HG03039 (cell line): ENCODE data around the gene TEDC1.

Source experiments
- ATAC-seq: cut with Tn5 transposase; IDR thresholded peaks from one replicate; pipeline ENCODE4 v1.9.1; 2021; ENCODE audit warnings: mild to moderate bottlenecking, moderate library complexity; ENCODE audit not compliant: unreplicated experiment

Gene TEDC1

DNA sequence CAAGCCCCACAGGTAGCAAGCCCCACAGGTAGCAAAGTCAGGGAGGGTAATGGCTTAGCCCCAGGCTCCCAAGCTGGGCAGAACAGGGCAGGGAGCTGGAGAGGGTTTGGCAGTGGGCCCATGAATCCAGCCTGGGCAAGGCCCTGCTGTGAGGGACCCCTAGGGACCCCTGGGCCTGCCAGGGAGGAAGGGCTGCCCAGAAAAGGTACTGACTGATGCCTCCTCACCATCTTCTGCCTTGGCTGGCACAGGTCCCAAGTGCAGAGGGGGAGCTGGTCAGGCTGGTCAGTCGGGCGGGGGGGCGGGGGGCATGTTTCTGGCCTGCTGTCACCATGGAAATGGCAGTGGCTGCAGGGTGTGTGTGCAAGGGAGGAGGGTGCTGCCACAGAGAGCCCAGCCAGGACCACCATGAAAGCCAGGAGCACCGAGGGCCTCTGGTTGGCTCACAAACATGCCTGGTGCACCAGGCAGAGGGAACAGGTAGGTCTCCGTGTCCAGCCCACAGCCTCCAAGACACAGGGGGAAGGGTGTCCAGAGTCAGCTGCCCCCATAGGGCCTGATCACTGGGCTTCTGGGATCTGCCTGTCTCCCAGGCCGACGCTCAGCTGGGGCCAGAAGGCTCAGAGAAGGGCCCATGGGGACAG is 17.9 kb upstream of the TEDC1 start:
- no peak for ATAC-seq

DNA sequence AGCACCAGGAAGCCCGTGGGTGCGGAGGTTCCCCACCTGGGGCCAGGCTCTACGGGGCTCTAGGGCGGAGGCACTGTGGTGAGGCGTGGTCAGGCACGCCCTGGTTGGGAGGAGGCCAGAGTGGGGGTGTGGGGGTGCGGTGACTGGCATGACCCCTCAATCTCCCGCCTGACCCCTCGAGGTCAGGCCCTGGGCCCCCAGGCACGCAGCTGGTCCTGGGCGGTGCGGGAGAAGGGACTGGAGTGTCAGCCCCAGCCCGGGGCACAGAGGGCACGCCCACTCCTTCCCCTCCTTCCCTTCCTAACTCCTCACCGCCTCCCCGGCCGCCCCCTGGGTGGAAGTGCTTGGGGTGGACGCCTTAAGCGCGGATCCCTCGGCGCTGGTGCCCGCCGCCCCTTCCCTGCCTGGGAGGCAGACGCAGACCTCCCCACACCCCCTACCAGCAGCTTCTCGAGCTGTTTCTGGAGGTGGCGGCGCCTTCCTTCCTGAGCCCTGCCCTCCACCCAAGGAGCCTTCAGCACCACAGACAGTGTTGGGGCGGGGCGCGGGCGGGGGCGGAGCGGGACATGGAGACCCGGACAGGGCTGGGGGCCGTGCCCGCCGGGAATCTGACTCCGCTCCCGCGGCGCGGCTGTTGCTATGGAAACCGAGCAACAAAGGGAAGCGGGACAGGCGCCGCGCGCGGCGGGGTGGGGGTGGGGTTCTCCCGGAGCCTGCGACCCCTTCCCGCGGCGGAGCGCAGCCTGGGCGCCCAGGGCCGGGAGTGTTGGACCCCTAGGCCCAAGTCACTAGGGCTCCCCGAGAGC is 17.2 kb upstream of the TEDC1 start:
- no peak for ATAC-seq

DNA sequence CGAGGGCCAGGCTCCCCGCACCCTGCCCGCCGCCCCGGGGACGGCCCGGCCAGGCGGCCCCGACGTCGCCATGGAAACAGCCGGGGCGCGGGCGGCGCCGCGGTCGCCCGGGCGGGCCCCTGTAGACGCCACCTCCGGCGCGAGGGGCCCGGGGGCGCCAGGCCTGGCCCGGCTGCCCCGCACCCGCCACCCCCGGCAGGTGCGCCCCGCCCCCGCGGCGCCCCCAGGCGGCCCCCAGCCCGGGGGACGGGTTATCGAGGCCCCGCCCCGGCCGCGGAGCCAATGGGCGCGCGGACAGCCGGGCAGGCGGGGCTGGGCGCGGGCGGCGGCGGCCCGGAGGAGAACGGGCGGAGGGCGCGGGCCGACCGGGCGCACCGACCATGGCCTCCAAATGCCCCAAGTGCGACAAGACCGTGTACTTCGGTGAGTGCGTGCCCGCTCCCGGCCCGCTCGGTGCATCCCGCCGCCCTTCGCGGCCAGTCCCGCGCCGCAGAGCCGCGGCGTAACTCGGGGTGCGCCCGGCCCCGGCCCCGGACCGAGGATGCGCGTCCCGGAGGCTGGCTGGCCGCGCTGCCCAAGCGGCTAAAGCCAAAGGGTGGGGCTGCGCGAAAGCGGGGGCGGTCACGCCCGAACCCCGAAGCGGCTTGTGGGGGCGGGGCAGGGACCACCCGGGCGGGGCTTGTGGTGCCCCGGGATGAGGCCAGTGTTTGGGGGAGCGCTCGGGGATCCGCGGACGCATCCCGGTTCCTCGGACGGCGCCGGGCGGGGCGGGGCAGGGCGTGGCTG is 16.4 kb upstream of the TEDC1 start, which contains the start of gene CRIP2:
Gene CRIP2 (plus strand): TSS at position 339 of the 786 bp plus-strand sequence. CDS start 42 bp downstream, at position 381.
- ATAC-seq: no peak

DNA sequence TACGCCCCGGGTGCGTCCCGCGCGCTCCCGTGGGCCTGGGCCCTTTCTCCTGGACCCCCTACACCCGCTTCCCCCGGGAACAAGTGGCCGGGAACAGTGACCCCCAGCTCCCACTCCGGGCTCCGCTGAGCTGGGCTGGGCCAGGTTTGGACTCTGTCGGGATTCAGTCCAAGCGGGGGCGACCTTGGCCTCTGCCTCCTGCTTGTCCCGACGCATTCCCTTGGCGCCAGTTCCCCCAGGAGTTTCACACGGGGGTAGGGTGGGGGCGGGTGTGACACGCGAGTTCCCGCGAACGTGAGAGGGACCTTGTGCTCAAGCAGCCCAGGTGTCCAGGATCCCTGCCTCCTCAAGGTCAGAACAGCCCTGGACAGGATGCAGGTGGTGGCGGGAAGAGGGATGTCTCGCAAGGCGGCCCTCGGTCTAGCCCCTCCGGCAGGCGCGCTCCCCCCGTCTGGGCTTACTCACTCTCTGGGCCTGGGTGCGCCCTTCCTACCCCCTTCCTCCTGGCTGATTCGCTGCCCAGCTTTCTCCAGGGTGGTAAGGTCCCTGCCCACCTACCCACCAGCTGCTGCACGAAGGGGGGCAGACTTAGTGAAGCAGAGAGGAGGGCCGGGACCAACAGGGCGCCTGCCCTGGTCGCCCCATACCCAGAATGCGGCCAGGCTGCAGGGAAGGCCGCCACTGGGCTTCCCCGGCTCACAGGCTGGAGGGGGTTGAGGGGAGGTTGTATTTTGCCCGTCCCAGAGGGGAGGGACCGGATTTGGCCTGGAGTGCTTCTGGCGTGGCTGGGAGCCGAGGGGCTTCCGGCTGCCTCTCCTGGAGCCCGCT is 15.6 kb upstream of the TEDC1 start:
- no peak for ATAC-seq

DNA sequence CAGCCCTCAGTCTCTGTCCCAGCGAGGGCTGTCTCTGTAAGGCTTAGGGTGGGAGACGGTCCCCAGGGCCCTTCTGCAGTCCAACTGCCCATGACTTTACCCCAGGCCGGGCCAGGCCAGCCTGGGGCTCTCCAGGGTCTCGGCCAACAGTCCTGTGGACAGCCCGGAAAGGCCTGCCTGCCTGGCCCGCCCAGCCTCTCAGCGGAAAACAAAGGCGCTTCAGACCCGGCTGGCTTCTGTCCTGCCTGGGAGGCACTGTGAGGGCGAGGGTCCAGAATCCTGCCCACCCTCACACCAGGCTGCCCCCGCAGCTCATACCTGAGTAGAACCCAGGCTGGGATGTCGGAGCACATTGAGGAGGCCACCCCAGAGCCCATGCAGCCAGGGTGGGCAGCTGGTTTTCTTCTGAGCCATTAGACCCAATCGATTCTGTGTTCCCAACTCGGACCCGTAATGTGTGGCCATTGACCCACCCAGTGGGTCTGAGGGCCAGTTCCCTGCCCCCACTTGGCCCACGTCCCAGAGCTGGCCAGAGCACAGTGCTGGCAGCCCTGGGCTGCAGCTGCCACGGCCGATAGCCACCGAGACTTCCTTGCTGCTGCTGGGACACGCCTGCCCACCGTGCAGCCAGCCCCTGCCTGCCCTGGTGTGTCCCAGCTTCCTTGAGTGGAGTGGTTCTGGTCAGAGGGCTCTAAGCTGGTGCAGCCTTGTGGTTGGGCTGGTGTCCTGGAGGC is 14.8 kb upstream of the TEDC1 start:
- no peak for ATAC-seq

DNA sequence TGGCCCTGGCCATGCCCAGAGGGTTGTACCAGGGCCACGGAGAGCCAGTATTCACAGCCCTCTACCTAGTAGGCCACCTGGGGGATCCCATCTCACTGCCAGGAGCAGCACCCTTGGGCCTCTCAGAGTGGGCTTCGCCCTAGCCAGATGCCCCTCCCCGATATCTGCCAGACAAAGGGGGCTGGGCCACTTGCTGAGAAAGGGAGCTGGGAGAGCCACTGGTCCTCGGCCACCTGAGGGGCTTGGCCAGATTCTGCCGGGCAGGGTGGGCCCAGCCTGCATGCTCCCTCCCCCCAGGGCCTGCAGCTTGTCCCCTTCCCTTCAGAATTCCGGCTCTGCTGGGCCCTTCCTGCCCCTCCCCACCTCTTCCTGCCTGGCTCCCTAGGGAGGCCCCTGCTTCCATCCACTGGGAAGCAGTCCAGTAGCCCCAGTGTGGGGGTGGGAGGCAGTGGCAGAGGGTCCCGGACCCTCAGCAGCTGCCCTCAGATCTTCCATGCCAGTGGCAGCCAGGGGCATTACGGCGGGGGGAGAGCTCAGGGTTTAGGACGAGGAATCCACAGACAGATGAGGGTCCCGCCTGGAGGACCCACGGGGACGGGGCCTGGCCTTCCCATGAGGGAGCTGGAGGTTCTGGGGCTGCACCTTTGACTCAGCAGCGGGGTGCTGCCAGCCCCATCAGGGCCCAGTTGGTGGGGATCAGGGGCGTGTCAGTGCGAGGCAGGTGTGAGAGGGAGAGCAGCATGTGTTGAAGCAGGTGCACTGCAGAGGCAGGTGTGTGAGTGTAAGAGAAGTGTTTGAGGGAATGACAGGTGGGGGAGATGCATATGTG is 14.0 kb upstream of the TEDC1 start:
- ATAC-seq: no peak

DNA sequence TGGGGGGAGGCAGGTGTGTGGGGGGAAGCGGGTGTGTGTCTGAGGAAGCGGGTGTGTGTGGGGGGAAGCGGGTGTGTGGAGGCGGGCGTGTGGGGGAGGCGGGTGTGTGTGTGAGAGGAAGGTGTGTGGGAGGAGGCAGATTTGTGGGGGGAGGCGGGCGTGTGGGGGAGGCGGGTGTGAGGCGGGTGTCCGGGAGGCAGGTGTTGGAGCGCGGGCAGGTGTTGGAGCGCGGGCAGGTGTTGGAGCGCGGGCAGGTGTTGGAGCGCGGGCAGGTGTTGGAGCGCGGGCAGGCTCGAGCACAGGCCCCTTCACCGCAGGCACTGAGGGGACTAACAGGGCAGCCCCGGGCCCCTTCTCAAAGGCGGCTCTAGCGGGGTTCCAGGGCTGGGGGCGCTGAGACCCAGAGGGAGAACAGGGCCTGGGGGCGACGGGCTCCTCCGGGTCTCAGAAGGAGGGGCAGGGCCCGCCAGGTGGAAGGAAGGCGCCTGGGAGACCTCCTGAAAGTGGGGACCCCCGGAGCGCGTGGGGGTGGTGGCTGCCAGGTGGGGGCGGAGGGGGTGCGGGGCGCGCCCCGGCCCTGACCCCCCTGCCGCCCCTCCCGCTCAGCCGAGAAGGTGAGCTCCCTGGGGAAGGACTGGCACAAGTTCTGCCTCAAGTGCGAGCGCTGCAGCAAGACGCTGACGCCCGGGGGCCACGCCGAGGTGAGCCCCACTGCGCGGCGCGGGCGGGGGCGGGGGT is 13.2 kb upstream of the TEDC1 start:
- ATAC-seq: no peak

DNA sequence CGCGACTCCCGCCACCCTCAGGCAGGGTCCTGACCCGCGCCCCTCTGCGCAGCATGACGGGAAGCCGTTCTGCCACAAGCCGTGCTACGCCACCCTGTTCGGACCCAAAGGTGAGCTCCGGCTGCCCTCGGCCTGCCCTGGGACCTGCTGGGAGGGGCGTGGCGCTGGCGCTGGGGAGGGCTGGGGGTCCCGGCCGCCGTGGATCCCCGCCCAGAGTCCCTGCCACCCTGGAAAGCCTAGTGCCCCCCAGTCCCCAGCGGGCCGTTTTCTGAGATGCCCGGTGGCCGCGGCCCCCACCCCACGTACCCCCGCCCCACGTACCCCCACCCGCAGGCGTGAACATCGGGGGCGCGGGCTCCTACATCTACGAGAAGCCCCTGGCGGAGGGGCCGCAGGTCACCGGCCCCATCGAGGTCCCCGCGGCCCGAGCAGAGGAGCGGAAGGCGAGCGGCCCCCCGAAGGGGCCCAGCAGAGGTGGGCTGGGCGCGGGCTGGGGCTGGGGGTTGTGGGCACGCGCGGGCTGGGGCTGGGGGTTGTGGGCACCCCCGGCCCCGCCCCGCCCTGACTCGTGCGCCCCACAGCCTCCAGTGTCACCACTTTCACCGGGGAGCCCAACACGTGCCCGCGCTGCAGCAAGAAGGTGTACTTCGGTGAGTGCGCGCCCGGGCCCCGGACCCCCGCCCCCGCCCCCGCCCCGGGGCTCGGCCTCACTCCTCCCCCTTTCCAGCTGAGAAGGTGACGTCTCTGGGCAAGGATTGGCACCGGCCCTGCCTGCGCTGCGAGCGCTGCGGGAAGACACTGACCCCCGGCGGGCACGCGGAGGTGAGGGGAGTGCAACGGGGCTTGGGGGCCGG is 12.4 kb upstream of the TEDC1 start:
- no peak for ATAC-seq

DNA sequence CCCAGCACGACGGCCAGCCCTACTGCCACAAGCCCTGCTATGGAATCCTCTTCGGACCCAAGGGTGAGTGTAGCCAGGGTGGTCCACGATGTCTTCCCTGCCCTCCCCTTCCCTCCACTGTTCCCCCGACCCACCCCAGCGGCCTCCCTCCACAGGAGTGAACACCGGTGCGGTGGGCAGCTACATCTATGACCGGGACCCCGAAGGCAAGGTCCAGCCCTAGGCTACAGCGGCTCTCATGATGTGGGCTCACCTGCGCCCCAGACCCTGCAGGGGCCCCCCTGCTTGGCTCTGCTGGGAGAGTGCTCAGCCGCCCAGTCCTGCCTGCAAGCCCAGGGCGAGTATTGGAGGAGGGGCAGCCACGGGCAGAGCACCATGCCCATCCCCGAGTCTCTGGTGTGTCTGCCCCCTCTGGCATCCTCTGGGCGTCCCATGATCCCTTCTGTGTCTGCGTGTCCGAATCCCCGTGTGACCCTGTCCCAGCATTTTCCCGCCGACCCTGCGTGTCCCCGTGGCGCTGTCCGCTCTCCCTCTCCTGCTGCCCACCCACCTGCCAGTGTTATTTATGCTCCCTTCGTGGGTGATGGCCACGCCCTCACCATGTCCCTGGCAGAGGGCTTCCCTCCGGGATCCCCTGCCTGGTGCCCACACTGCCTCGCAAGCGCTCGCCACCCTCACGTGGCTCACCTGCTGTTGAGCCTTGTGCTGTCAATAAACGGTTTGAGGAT is 11.5 kb upstream of the TEDC1 start:
- ATAC-seq: no peak

DNA sequence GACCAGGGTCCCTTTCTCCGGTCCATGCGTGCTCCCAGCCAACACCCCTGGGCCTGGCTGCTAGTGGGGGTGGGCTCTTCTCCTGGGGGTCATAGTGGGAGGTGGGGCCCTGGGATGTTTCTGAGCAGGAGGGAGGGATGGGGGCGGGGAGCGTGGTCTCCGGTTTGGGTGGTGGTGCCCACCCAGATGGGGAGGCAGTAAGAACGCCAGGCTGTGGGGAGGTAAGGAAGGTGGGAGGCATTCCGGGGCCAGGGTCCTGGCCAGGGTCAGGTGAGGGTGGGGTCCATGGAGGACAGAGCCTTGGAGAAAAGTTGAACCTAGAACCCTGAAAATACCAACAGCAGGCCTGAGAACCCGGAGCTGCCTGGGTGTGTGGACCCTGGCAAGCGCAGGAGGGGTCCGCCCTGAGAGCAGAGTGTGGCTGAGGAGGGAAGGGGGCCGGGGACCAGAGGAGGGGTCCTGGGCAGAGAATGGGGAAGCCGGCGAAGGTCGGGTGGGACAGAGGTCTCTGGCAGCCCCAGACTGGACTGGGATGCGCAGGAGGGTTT is 10.8 kb upstream of the TEDC1 start:
- no peak for ATAC-seq

DNA sequence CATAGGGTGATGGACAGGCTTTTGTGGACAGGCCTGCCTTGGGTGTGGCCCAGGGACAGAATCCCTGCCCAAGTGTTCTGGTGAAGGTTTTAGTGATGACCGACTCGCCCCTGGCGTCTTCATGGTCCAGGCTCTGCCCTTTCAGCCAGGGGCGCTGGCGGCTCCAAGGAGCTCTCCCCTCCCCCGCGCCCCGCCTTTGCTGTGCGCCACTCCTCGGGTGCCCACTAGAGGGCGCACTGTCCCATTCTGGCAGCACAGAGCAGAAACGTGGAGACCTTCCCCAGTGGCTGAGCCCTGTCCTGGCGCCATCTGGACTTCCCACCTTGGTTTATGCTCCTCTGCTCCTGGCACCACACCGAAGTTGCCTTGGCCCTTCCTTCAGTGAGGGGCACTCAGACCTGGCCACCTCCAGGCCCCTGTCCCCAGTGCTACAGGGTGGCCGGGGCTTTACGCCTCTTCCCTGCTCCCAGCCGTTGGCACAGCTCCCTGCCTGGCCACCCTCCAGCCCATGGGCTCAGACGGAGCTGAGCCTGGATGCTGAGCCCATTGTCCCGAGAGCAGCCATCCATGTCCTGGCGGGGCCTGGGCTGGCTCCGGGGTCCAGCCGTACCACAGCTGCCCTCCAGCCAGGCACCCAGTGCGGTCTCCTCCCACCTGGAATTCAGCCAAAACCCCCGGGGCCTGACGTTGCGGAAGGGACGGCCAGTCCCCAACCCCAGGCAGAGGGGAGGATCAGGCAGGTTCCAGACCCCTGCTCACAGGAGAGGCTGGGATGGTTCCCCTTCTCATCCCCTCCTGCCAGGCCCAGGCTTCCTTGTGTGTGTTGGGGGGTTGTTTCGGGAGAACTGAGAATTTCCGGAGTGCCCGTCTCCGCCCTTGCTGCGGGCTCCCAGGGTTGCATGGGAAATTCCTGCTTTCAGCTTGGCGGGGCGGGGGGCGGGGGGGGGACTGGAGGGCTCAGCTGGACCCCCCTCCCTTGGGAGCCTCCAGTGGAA is 9.9 kb upstream of the TEDC1 start:
- peak; percentile 47 for ATAC-seq

DNA sequence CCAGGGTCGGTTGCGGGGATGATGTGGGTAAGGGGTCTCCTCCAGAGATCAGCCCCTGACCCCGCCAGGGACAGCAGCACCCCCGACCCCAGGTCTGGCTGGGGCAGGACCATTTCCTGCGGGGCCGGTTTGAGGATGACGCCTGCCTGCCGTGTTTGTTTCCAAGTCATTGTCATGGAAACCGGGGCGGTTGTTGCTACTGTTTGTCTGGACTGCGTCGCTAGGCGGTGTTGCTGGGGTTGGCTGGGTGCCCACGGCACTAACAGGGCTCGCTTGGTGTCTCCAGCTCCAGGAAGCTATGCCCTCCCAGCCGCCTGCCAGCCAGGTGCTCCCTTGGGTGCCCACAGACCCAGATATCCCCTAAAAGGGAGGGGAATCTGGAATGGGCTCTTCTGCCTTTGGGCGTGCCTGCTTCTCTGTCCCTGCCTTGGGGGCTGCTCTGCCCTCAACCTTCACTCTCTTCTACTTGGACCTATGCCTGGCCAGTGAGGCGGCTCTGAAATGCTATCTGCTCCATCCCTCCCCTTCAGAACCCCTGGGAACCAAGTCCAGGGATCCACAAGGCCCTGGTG is 9.1 kb upstream of the TEDC1 start:
- ATAC-seq: no peak

DNA sequence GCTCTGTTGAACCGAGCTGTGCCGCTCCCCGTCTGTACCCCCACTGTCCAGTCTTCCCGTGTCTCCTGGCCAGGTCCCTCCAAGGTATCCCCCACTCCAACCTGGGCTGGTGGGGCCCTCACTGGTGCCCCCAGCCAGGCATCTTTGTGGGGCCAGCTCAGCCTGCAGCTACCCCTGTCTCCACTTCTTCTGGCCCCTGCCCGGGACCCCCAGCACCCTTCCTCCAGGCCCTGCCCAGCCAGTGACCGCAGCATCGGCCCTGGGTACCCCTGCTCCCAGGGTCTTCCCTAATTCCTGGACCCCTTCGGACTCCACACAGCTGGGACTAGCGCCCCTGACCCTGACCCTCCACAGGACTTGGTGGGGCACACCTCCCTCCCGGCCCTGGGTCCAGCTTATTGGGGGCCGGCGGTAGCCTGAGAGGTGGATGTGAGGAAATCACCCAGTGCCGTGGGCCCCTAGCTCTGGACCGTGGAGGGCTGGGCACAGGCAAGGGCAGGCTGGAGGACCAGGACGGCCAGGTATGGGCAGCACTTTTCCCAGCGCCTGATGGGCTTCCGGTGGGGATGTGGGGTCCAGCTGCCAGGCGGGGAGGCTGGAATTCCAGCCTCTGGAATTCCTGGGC is 8.4 kb upstream of the TEDC1 start:
- ATAC-seq: no peak

DNA sequence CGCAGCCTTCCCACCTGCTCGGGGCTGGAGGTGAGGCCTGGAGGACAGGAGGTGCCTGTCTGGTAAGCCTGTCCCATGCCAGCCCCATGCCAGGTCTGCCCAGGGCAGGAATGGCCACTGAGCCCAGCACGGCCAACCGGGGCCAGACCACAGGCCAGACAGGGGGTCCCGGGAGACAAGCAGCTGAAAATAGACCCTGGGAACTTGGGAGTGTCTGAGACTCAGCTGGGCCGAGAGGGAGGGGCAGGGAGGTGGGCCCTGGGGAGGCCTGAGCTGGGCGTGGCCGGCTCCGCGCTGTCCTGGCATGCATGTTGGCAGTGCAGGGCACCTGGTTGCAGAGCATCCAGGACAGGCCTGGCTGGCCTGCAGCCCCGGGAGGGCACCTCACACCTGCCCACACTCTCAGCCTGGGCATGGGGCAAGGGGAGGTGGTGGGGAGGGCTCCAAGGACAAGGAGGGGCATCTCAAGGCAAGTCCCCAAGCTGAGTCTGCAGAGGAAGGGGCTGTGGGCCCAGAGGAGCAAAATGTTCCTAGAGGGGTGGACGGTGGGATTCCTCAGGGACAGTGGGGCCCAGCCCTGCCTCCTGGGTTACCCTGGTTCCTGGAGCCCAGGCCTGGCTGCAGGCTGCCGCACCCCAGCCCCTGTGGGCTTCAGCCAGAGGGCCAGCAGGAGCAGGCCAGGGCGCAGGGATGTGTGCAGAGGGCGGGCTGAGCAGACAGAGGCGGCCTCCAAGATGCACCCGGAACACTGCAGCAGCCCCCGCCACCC is 7.6 kb upstream of the TEDC1 start:
- ATAC-seq: no peak
